Endothelial cell of umbilical vein (primary cell): ENCODE data around the gene B3GALT6. TPM values are rescaled to one million over a fixed set of nuclear protein-coding genes. Genes with fewer than 3 reads are reported as not detected.

Source experiments
- BruUV-seq: library from RNA; stranded (reverse); fragments of 400-500 nt; replicated peaks from 2 replicates; lab custom pipeline; 2021; lab: Mats Ljungman, UMichigan
- CTCF ChIA-PET: fragments of 300-600, 350-600 bp; sonication (Branson Sonifier 250); formaldehyde crosslinking; loops from one replicate; lab custom pipeline; 2021; ENCODE audit warnings: antibody characterized with exemption, inconsistent platforms; lab: Charles Lee
- POLR2A ChIA-PET: fragments of 300-600, 350-600 bp; sonication (Branson Sonifier 250); formaldehyde crosslinking; loops from one replicate; lab custom pipeline; 2021; ENCODE audit warnings: antibody characterized with exemption, inconsistent platforms; lab: Charles Lee
- DNase-seq: peaks from one replicate; pipeline ENCODE4 v3.0.0-alpha.2; 2011; ENCODE audit warnings: low read depth, low spot score
- FAIRE-seq: peaks from 2 replicates; lab custom pipeline; 2011; peaks lifted over from hg19 to GRCh38; lab: Jason Lieb, UNC
- H2AFZ ChIP-seq: 2 replicates; pipeline ENCODE4 v1.6.0; 2012; ENCODE audit warnings: low read depth, low read length, control low read depth, inconsistent platforms
- H3K27ac ChIP-seq: 2 replicates; pipeline ENCODE4 v1.5.1; 2011; ENCODE audit warnings: low read depth, mild to moderate bottlenecking, control low read depth, low read length, moderate library complexity; ENCODE audit not compliant: insufficient read depth
- H3K27me3 ChIP-seq, 2 experiments: 2 replicates each; pipeline versions ENCODE4 v1.6.0 to v1.6.1; 2011; ENCODE audit warnings: low read length in 2 of 2, mixed read lengths in 1 of 2; ENCODE audit not compliant: control insufficient read depth in 2 of 2, insufficient read depth in 2 of 2
- H3K36me3 ChIP-seq, 2 experiments: 2 replicates in 1 of 2; 3 replicates in 1 of 2; pipeline ENCODE4 v1.5.1; 2011; ENCODE audit warnings: low read length in 2 of 2, mild to moderate bottlenecking in 1 of 2, moderate library complexity in 1 of 2; ENCODE audit not compliant: control insufficient read depth in 2 of 2, insufficient read depth in 2 of 2; ENCODE audit errors: extremely low read depth in 1 of 2
- H3K4me1 ChIP-seq: 3 replicates; pipeline ENCODE4 v1.5.1; 2011; ENCODE audit warnings: mild to moderate bottlenecking, low read length; ENCODE audit not compliant: control insufficient read depth, insufficient read depth; ENCODE audit errors: extremely low read depth
- H3K4me2 ChIP-seq: 2 replicates; pipeline ENCODE4 v1.6.1; 2011; ENCODE audit warnings: low read length, control low read depth, mixed read lengths; ENCODE audit not compliant: insufficient read depth
- H3K4me3 ChIP-seq, 3 experiments: fragments of 200-600 bp in 1 of 3; sonication (generic), shearing (Covaris generic) in 1 of 3; replicated peaks in 1 of 3; 2 replicates each; pipeline ENCODE4 v1.5.1; 2011 to 2016; ENCODE audit warnings: control low read depth in 3 of 3, low read length in 3 of 3, mild to moderate bottlenecking in 2 of 3, inconsistent platforms in 1 of 3, low read depth in 1 of 3, moderate library complexity in 1 of 3; ENCODE audit not compliant: insufficient read depth in 1 of 3
- H3K79me2 ChIP-seq: 2 replicates; pipeline ENCODE4 v1.6.0; 2012; ENCODE audit warnings: low read length, inconsistent platforms; ENCODE audit not compliant: control insufficient read depth, insufficient read depth
- H3K9ac ChIP-seq: replicated peaks from 2 replicates; pipeline ENCODE3; 2011; ENCODE audit warnings: low read length, control low read depth; ENCODE audit not compliant: insufficient read depth; ENCODE audit errors: extremely low read depth
- H3K9me1 ChIP-seq: replicated peaks from 3 replicates; pipeline ENCODE4 v1.6.0; 2011; ENCODE audit warnings: mild to moderate bottlenecking, low read length; ENCODE audit not compliant: control insufficient read depth, insufficient read depth; ENCODE audit errors: extremely low read depth
- H3K9me3 ChIP-seq: replicated peaks from 2 replicates; pipeline ENCODE4 v1.5.1; 2012; ENCODE audit warnings: low read length, inconsistent platforms; ENCODE audit not compliant: control insufficient read depth, insufficient read depth
- H4K20me1 ChIP-seq: replicated peaks from 2 replicates; pipeline ENCODE3; 2011; ENCODE audit warnings: mild to moderate bottlenecking, low read length; ENCODE audit not compliant: control insufficient read depth, insufficient read depth; ENCODE audit errors: extremely low read depth
- CTCF ChIP-seq, 2 donors: IDR thresholded peaks; 1 replicate in 1 of 2; 2 replicates in 1 of 2; pipeline ENCODE4 v1.5.1; 2011; ENCODE audit warnings: low read length in 2 of 2, mild to moderate bottlenecking in 2 of 2, moderate library complexity in 2 of 2, control low read depth in 1 of 2, inconsistent platforms in 1 of 2, low read depth in 1 of 2; ENCODE audit not compliant: insufficient read depth in 1 of 2; ENCODE audit errors: extremely low read depth in 1 of 2
- EZH2 ChIP-seq: IDR thresholded peaks from 2 replicates; pipeline ENCODE4 v1.6.1; 2012; ENCODE audit warnings: borderline replicate concordance, low read depth, mild to moderate bottlenecking, moderate library complexity, low read length, inconsistent platforms; ENCODE audit not compliant: severe bottlenecking
- FOS ChIP-seq: IDR thresholded peaks from 2 replicates; pipeline ENCODE4 v1.6.1; 2011; ENCODE audit warnings: mild to moderate bottlenecking, low read length, moderate library complexity, borderline replicate concordance; ENCODE audit not compliant: insufficient read depth
- GATA2 ChIP-seq: IDR thresholded peaks from 2 replicates; pipeline ENCODE4 v1.7.0; 2011; ENCODE audit warnings: low read depth, mild to moderate bottlenecking, moderate library complexity, mixed read lengths, low read length; ENCODE audit not compliant: insufficient read length, insufficient read depth
- JUN ChIP-seq: IDR thresholded peaks from 2 replicates; pipeline ENCODE4 v1.6.1; 2011; ENCODE audit warnings: borderline replicate concordance, low read depth; ENCODE audit not compliant: insufficient read length, insufficient read depth
- MYC ChIP-seq: IDR thresholded peaks from one replicate; pipeline ENCODE4 v1.6.1; 2011; ENCODE audit warnings: mild to moderate bottlenecking, low read depth, low read length
- POLR2A ChIP-seq: IDR thresholded peaks from 2 replicates; pipeline ENCODE4 v1.6.1; 2012; ENCODE audit warnings: low read depth, mild to moderate bottlenecking, control low read depth, low read length
- POLR2AphosphoS5 ChIP-seq: IDR thresholded peaks from 2 replicates; pipeline ENCODE4 v1.6.1; 2012; ENCODE audit warnings: low read depth, mild to moderate bottlenecking, control low read depth, low read length, moderate library complexity; ENCODE audit not compliant: insufficient read depth
- dilution Hi-C: fragments of 300-500 bp; cut with MboI; formaldehyde crosslinking; loops from one replicate; pipeline ENCODE4 v1.15.0; 2019; ENCODE audit warnings: low sequenced_read_pairs; ENCODE audit not compliant: extremely low pct_ligation_motif_present
- intact Hi-C: fragments of 100-400 bp; cut with micrococcal nuclease; formaldehyde crosslinking; loops from one replicate; pipeline ENCODE4 v1.10.0; 2022
- polyA plus RNA-seq, 4 experiments: library from polyadenylated mRNA; depleted of rRNA in 3 of 4; stranded (reverse) in 3 of 4; unstranded in 1 of 4; fragments of >200 nt; gene quantifications; 2 replicates each; pipeline versions ENCODE4 v1.2.1 to v1.2.3, GENCODE V29; 2011 to 2012; ENCODE audit warnings: missing spikeins in 1 of 4
- total RNA-seq: library from RNA; stranded (reverse); gene quantifications from 2 replicates; pipeline ENCODE4 v1.2.3, GENCODE V29; 2021
- TF ChIP-seq, protein P1 (sequence below): IDR thresholded peaks from 2 replicates; pipeline ENCODE4 v1.6.1; 2011; ENCODE audit not compliant: insufficient read depth, insufficient read length

B3GALT6 gene
- total and polyA plus RNA-seq, 2 donors (not counting 3 experiments of a cell fraction or from before 2014, with no cell fraction given), result 24.6 to 34.1 TPM

GRCh38 chr1:1241588-1242219 lies 9.7 kb downstream of the B3GALT6 start:
- intact Hi-C loops, result no loop called here
- no peak overlapping the region for H3K9ac ChIP-seq
- TF ChIP-seq POLR2AphosphoS5 (no peak), JUN (no peak), FOS (no peak), CTCF (IDR thresholded peaks at IDR 0.05; ENCODE audit: extremely low read depth in 1 of 2, insufficient read depth in 1 of 2, low read depth in 1 of 2, low read length in 2 of 2) (no peak), POLR2A (no peak), GATA2 (no peak), MYC (no peak), EZH2 (no peak)
- TF ChIP-seq, protein P1, sequence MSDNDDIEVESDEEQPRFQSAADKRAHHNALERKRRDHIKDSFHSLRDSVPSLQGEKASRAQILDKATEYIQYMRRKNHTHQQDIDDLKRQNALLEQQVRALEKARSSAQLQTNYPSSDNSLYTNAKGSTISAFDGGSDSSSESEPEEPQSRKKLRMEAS, result no peak
- POLR2A ChIA-PET, result no interaction called here
- FAIRE-seq (no peak), DNase-seq (no peak)
- H3K9me1 ChIP-seq, result no peaks in the 10 kb centered on the region
- H3K27ac ChIP-seq, result no peak overlapping the region
- no peaks in the 10 kb centered on the region for H3K79me2 ChIP-seq
- no peaks in the 10 kb centered on the region for H3K9me3 ChIP-seq
- dilution Hi-C loops, result no loop called here
- H2AFZ ChIP-seq, result no peak overlapping the region
- no TSS peak for BruUV-seq
- H3K4me1 ChIP-seq, result no peaks in the 10 kb centered on the region
- no peak overlapping the region for H3K4me3 ChIP-seq
- peaks cover 0 to 5% of the 10 kb centered on the region in 2 experiments for H3K27me3 ChIP-seq
- CTCF ChIA-PET, result interaction anchor here (1.2 kb wide), 1 partner anchor 50 kb away, joined by 3 read pairs; no protein-coding TSS in a partner anchor
- H4K20me1 ChIP-seq, result no peaks in the 10 kb centered on the region
- H3K4me2 ChIP-seq, result no peak overlapping the region
- no peaks in the 10 kb centered on the region for H3K36me3 ChIP-seq
